ENCODE measurements around the gene CRISP1.

GRCh38 chr6:49847673-49848072, 18.7 kb downstream of the CRISP1 start:
- TF ChIP-seq POLR2A (IDR thresholded peaks at IDR 0.05; ENCODE audit: low read length), result no peak
- no peak for TF ChIP-seq GATA1 (IDR thresholded peaks at IDR 0.05; ENCODE audit: low read depth, low read length)

All from erythroblast (primary cell).